Measurements from ENCODE around the gene FMN2. TPM values are rescaled to one million over a fixed set of nuclear protein-coding genes. Genes with fewer than 3 reads are reported as not detected.

Gene FMN2
- total and polyA plus RNA-seq, 3 donors from 2014 or later: 3.8 to 8.3 (median 4.3) TPM

GRCh38 chr1:240457203-240457602 is 365.5 kb downstream of the FMN2 start:
- intact Hi-C loops (cut with DNase I; ENCODE audit: low total_unique reads): no loop called here
- H3K4me1 ChIP-seq: no peaks in the 10 kb centered on the region
- H3K27ac ChIP-seq: no peak overlapping the region
- no peaks in the 10 kb centered on the region for H3K27me3 ChIP-seq
- H3K36me3 ChIP-seq (ENCODE audit: low read depth, missing control alignments): no peaks in the 10 kb centered on the region
- H3K9me3 ChIP-seq: no peaks in the 10 kb centered on the region
- H3K4me3 ChIP-seq: no peak overlapping the region
- TF ChIP-seq, protein P1, sequence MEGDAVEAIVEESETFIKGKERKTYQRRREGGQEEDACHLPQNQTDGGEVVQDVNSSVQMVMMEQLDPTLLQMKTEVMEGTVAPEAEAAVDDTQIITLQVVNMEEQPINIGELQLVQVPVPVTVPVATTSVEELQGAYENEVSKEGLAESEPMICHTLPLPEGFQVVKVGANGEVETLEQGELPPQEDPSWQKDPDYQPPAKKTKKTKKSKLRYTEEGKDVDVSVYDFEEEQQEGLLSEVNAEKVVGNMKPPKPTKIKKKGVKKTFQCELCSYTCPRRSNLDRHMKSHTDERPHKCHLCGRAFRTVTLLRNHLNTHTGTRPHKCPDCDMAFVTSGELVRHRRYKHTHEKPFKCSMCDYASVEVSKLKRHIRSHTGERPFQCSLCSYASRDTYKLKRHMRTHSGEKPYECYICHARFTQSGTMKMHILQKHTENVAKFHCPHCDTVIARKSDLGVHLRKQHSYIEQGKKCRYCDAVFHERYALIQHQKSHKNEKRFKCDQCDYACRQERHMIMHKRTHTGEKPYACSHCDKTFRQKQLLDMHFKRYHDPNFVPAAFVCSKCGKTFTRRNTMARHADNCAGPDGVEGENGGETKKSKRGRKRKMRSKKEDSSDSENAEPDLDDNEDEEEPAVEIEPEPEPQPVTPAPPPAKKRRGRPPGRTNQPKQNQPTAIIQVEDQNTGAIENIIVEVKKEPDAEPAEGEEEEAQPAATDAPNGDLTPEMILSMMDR (IDR thresholded peaks at IDR 0.05): no peak
- TF ChIP-seq POLR2A (IDR thresholded peaks at IDR 0.05): no peak
- DNase-seq: no peak
- 91 to 92% methylated on average over 5 of the region's 5 CpGs for WGBS, 2 donors

DNA sequence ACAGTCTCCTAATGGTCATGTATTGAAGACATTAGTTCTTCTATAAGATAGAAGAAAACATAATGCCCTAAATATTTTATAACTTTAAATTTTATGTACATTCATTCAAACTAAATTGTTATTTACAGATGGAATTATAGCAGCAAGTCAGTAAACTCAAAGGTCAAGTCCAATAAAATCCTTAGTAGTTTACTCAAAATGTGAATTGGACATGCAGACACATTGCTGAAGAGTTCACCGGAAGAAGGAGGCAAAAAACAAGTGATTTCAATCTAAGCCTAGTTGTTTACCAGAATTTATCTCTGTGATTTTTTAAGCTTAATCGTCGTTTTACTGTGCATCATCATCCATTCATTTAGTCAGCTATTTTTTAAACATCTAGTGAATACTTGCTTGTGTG is 370.6 kb downstream of the FMN2 start:
- Histone ChIP-seq H3K27me3 (no peaks in the 10 kb centered on the region), H3K36me3 (ENCODE audit: low read depth, missing control alignments) (no peaks in the 10 kb centered on the region), H3K4me1 (no peaks in the 10 kb centered on the region), H3K4me3 (no peak overlapping the region), H3K27ac (no peak overlapping the region), H3K9me3 (no peaks in the 10 kb centered on the region)
- TF ChIP-seq, protein P1 (IDR thresholded peaks at IDR 0.05): no peak
- TF ChIP-seq POLR2A (IDR thresholded peaks at IDR 0.05): no peak
- no peak for DNase-seq
- intact Hi-C loops (cut with DNase I; ENCODE audit: low total_unique reads): no loop called here
- WGBS, 2 donors: 84 to 87% methylated on average over 3 of the region's 3 CpGs

DNA sequence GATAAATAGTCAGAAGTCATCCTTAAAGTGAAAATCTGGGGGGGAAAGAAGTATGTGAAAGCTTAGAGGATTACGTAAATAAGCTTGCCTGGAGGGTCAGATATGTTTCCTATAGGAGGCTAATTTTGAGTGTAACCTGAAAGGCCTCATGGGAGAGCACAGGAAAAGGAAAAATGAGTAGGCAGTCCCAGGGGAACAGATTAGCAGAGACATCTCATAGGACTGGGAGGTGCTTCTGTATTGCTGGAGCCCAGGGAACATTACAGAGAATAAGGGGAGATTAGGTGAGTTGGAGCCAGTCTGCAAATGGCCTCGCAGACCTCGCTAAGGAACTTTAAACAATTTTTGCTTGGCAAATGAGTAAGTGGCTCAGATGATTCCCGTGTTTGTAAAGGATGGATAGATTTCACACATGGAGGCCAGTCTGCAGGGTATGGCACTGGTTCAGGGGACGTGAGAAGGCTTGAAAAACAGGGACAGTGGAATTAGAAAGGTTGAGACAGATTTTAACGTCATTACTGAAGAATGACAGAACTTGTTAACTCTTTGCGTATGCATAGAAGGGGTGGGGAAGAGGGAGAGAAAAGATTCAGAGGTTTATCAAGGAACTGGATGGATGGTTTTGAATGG is 371.2 kb downstream of the FMN2 start:
- no peak overlapping the region for H3K4me3 ChIP-seq
- H3K36me3 ChIP-seq (ENCODE audit: low read depth, missing control alignments): no peaks in the 10 kb centered on the region
- intact Hi-C loops (cut with DNase I; ENCODE audit: low total_unique reads): no loop called here
- WGBS, 2 donors: 78 to 80% methylated on average over 7 of the region's 7 CpGs
- no peaks in the 10 kb centered on the region for H3K4me1 ChIP-seq
- no peak overlapping the region for H3K27ac ChIP-seq
- TF ChIP-seq, protein P1 (IDR thresholded peaks at IDR 0.05): no peak
- TF ChIP-seq POLR2A (IDR thresholded peaks at IDR 0.05): no peak
- no peak for DNase-seq
- no peaks in the 10 kb centered on the region for H3K9me3 ChIP-seq
- no peaks in the 10 kb centered on the region for H3K27me3 ChIP-seq

- Histone ChIP-seq H3K9me3 (no peaks in the 10 kb centered on the region), H3K4me1 (no peaks in the 10 kb centered on the region), H3K27ac (no peak overlapping the region), H3K36me3 (ENCODE audit: low read depth, missing control alignments) (no peaks in the 10 kb centered on the region), H3K4me3 (no peak overlapping the region), H3K27me3 (no peaks in the 10 kb centered on the region)
- 83 to 86% methylated on average over 2 of the region's 2 CpGs for WGBS, 2 donors
- intact Hi-C loops (cut with DNase I; ENCODE audit: low total_unique reads): no loop called here
- no peak for TF ChIP-seq POLR2A (IDR thresholded peaks at IDR 0.05)
- TF ChIP-seq, protein P1 (IDR thresholded peaks at IDR 0.05): no peak
- DNase-seq: no peak
These were observed 372.4 kb downstream of the FMN2 start for GRCh38 chr1:240464099-240464498.

GRCh38 chr1:240465531-240465940 is 373.9 kb downstream of the FMN2 start:
- no peaks in the 10 kb centered on the region for H3K4me1 ChIP-seq
- DNase-seq: no peak
- H3K9me3 ChIP-seq: no peaks in the 10 kb centered on the region
- WGBS, 2 donors: 43 to 60% methylated on average over 6 of the region's 6 CpGs
- TF ChIP-seq POLR2A (IDR thresholded peaks at IDR 0.05): no peak
- TF ChIP-seq, protein P1 (IDR thresholded peaks at IDR 0.05): no peak
- no peak overlapping the region for H3K27ac ChIP-seq
- no peaks in the 10 kb centered on the region for H3K36me3 ChIP-seq (ENCODE audit: low read depth, missing control alignments)
- no peak overlapping the region for H3K4me3 ChIP-seq
- intact Hi-C loops (cut with DNase I; ENCODE audit: low total_unique reads): no loop called here
- no peaks in the 10 kb centered on the region for H3K27me3 ChIP-seq
